ENCODE measurements around the gene HSPB1.
"Not testable (repeated sequence)": the region's sequence is repeated elsewhere in the genome, so short reads cannot be mapped to it uniquely, and the experiment has no call there.

The HSPB1 gene

DNA sequence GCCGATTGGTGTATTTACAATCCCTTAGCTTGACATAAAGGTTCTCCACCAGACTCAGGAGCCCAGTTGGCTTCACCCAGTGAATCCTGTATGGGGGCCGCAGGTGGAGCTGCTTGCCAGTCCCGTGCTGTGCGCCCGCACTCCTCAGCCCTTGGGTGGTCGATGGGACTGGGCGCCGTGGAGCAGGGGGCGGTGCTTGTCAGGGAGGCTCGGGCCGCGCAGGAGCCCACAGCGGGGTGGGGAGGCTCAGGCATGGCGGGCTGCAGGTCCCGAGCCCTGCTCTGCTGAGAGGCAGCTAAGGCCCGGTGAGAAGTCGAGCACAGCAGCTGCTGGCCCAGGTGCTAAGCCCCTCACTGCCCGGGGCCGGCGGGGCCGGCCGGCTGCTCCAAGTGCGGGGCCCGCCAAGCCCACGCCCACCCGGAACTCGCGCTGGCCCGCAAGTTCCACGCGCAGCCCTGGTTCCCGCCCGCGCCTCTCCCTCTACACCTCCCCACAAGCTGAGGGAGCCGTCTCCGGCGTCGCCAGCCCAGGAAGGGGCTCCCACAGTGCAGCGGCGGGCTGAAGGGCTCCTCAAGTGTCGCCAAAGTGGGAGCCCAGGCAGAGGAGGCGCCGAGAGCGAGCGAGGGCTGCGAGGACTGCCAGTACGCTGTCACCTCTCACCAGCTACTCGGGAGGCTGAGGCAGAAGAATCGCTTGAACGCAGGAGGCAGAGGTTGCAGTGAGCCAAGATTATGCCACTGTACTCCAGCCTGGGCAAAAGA, 7.0 kb downstream of the HSPB1 start:
- DNase-seq = not testable (repeated sequence)

DNA sequence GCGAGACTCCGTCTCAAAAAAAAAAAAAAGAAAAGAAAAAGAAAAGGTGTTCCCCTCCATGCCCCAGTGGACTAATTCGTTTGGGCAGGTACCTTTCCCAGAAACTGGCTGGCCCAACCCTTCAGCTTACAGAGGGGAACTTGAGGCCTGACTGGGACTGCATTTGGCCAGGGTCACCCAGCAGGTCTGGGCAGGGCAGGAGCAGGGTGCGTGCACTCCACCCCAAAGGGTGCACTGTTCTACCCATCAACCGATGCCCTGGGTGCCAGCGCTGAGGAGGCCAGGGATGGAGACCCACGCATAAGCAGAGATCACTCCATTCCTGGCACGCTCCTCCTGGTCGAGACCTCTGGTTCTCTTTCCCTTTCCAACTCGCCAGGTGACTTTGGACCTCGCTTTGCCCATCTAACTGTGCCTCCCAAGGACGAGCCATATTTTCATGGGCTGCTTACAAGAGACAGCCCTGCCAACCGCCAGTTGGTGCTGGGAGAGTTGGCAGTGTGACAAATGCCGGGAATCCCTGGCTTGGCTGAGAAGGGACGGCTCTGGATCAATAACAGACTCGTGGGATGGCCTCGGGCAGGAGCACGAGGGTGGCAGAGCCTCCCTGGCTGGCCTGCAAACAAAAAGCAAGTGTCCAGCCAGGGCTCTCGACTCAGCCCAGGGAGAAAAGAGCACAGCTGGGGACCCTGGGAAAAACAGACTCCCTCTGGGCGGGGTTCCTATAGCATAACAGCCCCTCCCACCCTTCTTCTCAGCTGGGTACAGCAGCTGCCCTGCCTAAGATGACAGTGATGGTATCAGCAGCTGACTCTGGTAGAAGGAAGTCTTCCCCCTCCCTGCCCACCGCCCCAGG, 7.9 kb downstream of the HSPB1 start:
- peak; percentile 81 for DNase-seq

DNA sequence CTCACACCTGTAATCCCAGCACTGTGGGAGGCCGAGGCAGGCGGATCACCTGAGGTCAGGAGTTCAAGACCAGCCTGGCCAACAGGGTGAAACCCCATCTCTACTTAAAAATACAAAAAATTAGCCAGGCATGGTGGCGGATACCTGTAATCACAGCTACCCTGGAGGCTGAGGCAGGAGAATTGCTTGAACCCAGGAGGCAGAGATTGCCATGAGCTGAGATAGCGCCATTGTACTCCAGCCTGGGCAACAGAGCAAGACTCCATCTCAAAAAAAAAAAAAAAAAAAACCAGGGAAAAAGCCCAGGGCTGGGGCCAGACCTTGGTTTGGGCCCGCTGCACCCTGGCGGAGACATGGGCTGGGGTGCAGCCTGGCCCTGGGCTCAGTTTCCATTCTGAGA, 9.4 kb downstream of the HSPB1 start:
- DNase-seq = not testable (repeated sequence)

DNA sequence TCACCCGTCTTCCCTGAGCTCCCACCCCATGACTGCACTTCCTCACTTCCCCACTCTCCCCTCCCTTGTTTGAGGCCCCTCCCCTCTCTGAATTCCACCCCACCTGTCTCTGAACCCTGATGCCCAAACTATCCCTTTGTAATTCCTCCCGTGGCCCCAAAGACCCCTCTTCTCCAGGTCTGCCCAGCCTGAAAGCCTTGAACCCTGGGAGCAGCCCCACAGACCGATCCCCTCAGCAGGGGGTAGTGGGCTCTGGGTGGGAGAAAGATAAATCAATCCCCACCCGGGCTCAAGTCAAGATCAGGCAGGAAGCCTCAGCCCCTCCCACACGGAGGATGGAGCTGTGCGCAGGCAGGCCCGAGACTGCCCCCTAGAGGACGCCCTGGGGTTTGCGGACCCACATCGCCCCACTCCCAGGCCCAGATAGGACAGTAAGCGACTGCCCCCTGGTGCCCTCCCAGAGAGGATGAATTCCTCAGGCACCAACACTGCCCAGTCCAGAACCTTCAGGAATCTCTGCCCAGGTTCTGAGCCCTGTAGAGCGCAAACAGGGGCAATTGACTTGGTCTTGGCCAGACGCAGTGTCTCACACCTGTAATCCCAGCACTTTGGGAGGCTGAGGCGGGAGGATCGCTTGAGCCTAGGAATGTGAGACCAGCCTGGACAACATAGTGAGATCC, 11.7 kb downstream of the HSPB1 start:
- peak; percentile 97 for DNase-seq

DNA sequence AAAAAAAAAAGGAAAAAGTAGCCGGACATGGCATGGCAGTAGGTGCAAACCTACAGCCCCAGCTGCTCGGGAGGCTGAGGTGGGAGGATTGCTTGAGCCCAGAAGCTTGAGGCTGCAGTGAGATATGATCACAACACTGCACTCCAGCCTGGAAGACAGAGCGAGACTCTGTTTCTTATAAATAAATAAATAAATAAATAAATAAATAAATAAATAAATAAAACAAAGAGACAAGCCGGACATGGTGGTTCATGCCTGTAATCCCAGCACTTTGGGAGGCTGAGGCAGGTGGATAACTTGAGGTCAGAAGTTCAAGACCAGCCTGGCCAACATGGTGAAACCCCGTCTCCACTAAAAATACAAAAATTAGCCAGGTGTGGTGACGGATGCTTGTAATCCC, 12.3 kb downstream of the HSPB1 start:
- not testable (repeated sequence) for DNase-seq

DNA sequence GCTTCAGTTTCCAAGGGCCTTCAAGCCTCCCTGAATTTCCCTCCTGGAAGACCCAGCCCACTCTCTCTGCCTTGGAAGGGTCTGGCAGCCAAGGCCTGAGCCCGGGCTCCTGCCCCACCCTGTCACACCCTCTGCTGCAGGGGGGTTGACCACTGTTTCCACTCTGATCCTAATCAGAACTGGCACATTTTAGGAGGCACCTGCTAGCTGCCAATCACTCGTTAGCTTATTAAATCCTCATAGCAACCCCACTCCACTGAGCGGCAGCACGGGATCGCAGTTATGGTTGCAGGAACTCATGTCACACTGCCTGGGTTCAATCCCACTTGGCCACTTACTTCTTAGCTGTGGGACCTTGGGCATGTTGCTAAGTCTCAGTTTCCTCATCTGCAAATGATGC, 12.9 kb downstream of the HSPB1 start:
- DNase-seq = peak; percentile 92

DNA sequence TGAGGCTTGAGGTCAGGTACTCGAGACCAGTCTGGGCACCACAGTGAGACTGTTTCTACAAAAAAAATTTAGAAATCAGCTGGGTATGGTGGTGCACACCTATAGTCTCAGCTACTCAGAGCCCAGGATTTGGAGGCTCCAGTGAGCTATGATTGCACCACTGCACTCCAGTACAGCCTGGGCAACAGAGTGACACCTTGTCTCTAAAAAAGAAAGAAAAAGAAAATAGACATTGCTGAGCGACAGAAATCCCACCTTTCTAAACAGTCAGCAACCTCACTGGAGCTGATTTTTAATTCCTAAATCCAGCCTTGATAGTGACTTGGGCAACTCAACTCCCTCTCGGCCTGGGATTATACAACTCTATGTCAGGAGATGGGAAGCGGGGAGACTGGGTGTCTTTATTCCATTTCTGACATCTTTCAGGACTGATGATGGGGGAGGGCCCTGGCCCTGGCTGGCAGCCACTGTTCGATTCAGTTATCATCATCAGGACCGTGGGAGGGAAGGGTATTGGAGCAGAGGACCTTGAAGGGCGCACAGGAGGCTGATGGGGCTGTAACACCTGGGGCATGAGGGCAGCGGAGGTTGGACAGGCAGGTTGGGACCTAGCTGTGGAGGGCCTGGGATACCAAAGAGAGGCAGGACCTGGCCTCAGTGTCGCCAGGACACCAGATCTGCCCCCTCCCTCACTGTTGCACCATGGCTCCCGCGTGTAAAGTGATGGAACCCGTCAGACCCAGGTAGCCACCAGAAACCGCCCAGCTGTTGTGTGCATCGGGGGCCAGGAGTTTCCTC, 14.7 kb downstream of the HSPB1 start:
- DNase-seq = no peak

DNA sequence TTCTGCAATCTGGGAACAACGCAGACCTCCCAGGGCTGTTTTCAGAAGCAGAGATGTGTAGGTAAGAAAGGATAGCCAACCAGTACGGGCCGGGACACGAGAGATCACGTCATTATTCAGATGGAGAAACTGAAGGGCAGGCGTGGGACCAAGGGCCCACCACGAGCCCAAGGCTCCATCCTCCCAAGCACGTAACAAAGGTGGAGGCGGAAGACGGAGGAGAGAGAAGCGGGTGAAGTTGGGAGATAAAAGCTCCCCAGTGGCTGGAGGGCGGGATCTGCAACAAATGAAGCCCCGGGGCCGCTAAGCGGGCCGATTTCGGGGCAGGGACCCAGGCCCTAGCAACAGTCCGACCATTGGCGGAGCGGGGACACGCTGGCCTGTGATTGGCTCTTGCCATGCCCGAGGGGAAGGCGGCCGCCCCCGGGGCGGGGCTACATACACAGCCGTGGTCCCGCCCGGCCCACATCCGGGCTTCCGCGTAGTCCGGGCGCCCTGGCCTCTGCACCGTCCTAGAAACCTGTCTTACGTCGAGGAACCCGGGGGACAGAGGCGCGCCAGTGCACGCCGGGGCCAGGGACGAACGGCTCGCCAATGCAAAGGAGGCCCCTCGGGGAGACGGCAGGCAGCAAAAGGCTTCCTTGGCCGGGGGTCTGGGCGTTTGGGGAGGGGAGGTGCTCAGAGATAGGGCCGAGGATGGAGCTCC, 15.5 kb downstream of the HSPB1 start:
- peak; percentile 99 for DNase-seq

DNA sequence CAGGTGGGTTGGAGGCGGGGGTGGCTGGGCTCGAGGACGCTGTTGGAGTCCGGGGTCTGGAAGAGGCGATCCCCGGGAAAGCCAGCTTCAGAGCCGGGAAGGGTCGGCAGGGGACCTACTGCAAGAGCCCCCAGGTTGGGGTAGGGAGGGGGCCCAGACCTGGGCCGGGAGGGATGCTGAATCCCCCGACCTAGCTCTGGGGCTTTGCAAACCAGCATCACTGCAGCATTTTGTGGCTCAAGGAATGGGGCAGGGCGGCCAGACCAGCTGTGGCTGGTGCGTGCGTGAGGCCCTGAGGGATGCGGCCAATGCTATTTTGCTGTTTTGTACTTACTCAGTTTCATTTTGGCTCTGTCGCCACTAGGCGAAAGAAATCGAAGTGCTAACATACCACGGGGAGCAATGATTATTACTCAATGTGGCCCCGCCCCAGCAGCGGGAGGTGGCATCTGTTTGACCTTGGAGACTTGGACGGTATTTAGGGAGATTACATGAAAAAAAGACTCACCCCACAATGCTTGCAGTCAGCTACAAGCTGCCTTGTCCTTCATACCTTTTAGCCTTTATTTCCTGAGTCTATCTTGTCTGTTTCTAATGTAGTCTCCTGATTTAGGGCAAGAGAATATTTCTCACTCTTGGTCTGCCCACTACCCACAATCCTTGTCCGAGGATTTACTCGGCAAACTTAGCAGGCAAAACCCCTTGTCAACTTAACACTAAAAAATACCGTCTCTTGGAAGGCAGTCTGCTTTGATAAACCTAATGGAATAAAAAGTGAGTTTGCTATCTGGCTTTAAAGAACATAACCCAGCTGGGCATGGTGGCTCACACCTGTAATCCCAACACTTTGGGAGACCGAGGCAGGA, 16.2 kb downstream of the HSPB1 start:
- peak; percentile 95 for DNase-seq

DNA sequence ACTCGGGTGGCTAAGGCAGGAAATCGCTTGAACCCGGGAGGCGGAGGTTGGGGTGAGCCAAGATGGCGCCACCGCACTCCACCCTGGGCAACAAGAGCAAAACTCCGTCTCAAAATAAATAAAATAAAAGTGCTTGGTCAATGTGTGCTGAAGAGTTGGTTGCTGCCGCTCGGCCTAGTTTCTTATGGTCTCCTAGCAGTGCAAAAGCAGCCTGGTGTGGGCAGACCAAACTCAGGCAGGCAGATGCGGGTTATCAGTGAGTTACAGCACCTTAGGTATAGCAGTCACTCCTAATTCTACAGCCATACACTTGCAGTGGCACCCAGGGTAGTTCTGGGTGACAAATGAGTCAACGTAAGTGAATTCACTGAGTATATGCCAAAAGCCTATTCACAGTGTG, 22.6 kb downstream of the HSPB1 start:
- peak; percentile 44 for DNase-seq

DNA sequence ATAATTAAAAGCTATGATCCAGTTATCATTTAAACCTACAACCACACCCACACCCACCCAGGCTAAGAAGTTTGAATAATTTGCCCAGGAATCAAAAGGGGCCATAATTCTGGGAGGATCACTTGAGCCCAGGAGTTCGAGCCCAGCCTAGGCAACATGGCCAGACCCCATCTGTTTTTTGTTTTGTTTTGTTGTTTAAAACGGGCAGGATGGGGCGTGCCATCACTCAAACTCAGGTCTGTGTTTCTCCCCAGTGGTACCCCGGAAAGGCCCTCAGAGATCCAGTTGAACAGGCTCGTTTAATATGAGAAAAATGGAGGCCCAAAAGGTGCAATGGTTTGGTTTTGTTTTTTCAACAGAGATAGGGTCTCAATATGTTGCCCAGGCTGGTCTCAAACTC, 23.3 kb downstream of the HSPB1 start:
- no peak for DNase-seq

DNA sequence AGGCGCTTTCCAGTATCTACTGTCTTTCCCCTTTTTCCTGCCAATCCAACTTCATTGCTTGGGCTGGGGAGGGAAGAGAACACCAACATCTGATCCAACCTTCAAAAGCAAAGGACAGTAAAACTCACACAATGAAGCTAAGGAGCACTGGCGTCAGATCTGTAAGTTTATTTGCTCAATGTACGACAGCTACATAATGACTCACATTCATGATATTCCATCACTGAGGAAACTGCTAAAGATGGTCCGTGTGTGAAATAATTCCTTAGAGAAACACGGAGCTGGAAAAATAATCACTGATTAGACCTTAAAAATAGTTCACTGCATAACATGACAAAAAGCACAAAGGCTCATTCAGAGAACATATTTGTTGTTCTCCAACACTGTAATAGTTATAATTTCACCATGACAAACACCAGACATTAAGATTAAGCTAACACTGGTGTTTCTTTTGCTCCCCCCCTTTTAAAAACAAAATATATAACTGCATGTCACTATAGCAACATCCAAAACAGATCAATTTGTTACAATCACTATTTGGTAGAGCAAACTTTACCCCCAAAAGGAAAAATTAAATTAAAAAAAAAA, 24.3 kb downstream of the HSPB1 start:
- DNase-seq = no peak

DNA sequence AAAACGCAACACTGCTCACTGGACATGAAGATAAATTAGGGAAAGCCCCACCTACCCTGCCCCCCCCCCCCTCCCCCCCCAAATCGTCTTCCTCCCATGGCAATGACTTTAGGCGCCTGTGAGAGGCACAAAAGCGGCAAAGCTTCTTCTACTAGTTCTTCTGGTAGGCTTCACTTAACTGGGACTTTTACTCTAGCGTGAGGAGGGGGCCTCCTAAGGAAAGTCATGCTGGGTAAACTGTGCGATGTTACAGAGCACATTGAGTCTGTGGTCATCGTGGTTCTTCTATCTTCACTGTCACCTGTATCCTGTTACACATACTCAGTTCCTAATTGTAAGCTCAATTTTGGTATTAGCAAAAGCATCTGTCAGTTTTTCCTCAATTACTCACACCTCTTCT, 25.1 kb downstream of the HSPB1 start:
- DNase-seq = peak; percentile 89

DNA sequence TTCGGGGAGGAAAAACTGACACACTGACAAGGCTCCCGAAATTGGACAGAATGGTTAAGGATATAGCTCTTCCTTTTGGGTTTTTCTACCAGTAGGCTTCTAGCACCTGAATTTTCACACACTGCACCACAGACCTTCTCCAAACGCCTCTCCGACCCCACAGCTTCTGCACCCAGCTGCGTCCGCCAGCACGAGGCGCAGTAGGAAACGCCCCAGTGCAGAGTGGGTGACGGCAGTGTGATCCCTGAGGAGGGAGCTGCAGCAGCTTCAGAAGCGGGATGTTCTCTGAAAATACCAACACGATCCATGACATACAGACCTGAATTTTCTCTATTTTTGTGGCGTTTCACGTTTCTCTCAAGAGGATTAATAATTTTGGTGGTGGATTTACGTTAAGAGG, 25.9 kb downstream of the HSPB1 start:
- DNase-seq = peak; percentile 56

DNA sequence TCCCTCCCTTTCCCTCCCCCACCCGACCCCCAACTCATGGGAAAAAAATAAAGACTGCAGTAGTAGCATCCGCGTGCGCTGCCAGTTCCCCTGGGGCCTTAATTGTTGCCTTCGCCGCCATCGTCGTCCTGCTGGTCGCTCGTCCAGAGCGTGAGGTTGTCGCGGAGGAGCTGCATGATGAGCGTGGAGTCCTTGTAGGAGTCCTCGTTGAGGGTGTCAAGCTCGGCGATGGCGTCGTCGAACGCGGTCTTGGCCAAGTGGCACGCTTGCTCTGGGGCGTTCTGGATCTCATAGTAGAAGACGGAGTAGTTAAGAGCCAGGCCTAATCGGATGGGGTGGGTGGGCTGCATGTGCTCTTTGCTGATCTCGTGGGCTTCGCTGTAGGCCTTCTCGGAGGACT, 27.0 kb downstream of the HSPB1 start:
- DNase-seq = no peak

DNA sequence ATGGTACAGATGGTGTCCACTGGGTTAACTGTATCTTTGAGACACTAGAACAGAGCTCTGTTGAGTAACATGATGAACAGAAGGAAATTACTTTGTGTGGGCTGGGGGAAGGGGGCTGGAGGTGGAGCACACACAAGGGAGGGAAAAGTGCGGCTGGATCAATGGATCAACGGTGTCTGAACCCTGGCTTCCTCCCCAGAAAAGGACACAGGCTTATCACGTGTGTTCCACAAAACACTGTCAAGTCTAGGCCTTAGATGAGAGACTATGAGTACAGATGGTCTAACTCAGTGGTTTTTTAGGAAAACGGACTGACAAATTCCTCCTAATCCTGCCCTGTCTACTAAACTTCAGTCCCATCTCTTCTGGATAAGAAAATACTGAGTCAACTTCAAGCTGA, 27.8 kb downstream of the HSPB1 start:
- no peak for DNase-seq

DNA sequence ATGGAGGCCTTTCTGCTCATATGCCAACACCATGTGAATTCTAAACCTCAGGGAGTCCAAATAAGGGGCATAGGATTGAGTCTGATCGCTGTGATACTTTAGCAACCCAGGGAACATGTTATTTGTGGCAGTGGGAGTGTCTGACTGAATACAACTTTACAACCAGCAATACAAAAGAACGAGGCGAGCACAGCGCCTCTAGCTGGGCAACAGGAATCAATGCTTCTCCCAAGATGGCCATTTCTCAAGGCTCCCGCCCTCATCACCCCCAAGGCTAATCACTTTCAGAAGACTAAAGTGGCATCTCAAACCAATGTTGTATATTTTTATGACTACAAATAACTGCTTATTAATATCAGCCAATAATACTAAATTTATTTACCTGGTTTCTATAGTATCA, 28.2 kb downstream of the HSPB1 start:
- DNase-seq = peak; percentile 36

DNA sequence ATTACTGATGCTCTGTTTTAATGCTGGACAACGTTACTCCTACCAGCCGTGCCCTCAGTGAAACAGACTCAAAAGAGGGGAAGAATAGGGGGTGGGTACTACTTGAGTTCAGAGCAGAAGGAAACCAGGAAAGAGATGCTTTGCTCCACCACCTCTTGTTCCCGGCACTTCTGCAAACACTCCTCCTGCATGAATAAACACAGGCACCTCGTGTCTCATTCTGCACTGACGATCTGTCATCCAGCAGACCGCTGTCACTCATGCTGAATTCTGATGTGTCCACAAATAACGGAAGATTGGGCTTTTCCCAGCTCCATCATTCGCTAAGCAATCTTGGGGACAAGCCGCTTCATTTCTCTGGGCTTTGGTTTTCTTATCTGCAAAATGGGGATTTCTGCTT, 29.6 kb downstream of the HSPB1 start:
- no peak for DNase-seq

DNA sequence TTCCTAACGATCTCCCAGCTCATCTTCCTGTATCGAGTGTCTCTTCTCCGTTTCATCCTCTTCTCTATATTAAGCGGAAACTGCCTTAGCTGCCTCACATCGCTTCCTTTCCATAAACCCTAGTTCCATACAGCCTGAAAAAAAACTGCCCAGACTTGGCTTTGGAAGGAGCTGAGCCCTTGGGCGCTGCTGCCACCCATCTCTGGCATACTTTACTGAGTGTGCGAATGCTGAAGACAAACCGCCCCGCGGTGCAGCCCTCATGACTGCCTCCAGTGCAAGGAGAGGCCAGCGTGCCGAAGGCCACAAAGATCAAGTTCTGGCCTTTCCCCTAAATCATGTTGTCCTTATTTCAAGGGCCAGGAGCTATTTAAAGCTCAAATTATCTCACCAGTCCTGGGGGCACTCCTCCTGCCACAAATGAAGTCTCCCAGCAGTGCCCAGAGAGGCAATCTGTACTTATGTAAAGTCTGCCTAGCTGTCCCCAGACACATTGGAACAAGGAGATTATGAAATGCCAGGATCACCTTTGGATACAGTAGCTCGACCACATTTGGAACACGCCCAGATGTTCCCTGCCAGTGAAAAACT, 31.1 kb downstream of the HSPB1 start:
- peak; percentile 32 for DNase-seq

DNA sequence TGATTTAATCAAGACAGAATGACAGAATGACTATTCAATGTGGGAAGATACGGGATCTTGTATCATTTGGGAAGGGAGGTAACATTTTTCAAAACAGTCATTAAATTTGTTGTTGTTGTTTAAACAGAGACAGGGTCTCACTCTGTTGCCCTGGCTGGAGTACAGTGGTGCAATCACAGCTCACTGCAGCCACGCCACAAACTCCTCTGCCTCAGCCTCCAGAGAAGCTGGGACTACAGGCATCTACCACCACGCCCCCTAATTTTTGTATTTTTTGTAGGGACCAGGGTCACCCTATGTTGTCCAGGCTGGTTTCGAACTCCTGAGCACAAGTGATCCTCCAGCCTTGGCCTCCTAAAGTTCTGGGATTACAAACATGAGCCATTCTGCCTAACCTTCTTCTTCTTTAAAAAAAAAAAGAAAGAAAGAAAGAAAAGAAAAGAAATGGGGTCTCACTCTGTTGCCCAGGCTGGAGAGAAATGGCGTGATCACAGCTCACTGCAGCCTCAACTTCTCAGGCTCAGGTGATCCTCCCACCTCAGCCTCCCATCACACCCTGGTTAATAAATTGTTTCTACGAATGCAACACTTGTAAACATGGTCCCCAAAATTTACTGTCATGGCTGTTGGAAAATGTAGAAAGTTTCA, 32.0 kb downstream of the HSPB1 start:
- no peak for DNase-seq
